GM20431 (cell line): Measurements from ENCODE around the gene BSND.

Experiments
- in situ Hi-C: fragments of 300-500 bp; cut with MseI, MboI; formaldehyde crosslinking; loops from one replicate; pipeline ENCODE4 v1.15.0; 2020; ENCODE audit warnings: low sequenced_read_pairs; ENCODE audit not compliant: unreplicated experiment

BSND gene

GRCh38 chr1:54973205-54973921, 25.4 kb upstream of the BSND start:
- in situ Hi-C loops: no loop called here

GRCh38 chr1:54975356-54976108, 23.2 kb upstream of the BSND start:
- in situ Hi-C loops: no loop called here

- in situ Hi-C loops: no loop called here
These were observed 22.0 kb upstream of the BSND start for GRCh38 chr1:54976747-54977146.

- in situ Hi-C loops: no loop called here
These were observed 21.0 kb upstream of the BSND start for GRCh38 chr1:54977533-54978297.

- in situ Hi-C loops: no loop called here
These were observed 20.0 kb upstream of the BSND start for GRCh38 chr1:54978528-54979326.

GRCh38 chr1:54979327-54979891, 19.3 kb upstream of the BSND start:
- in situ Hi-C loops: no loop called here

GRCh38 chr1:54980046-54980527, 18.6 kb upstream of the BSND start:
- in situ Hi-C loops: no loop called here

GRCh38 chr1:54980528-54981241, 18.0 kb upstream of the BSND start, which contains the start of gene TMEM61:
TMEM61 (plus strand) TSS chr1:54980628; CDS start chr1:54981066, 438 bp downstream.
- in situ Hi-C loops: no loop called here

- in situ Hi-C loops: no loop called here
These were observed 17.3 kb upstream of the BSND start for GRCh38 chr1:54981466-54981865.

GRCh38 chr1:54982739-54983138, 16.0 kb upstream of the BSND start:
- in situ Hi-C loops: no loop called here

GRCh38 chr1:54984131-54984842, 14.4 kb upstream of the BSND start:
- in situ Hi-C loops: no loop called here

- in situ Hi-C loops: no loop called here
These were observed 13.2 kb upstream of the BSND start for GRCh38 chr1:54985556-54985955.

GRCh38 chr1:54986025-54986424, 12.7 kb upstream of the BSND start:
- in situ Hi-C loops: no loop called here

- in situ Hi-C loops: no loop called here
These were observed 12.2 kb upstream of the BSND start for GRCh38 chr1:54986533-54986932.

GRCh38 chr1:54987427-54987826, 11.3 kb upstream of the BSND start:
- in situ Hi-C loops: no loop called here

- in situ Hi-C loops: no loop called here
These were observed 10.6 kb upstream of the BSND start for GRCh38 chr1:54987919-54988705.

- in situ Hi-C loops: no loop called here
These were observed 9.8 kb upstream of the BSND start for GRCh38 chr1:54988975-54989374.

GRCh38 chr1:54989473-54989872, 9.3 kb upstream of the BSND start:
- in situ Hi-C loops: no loop called here
